Endothelial cell of umbilical vein (primary cell): ENCODE results near the gene PLAAT1. TPM values are rescaled to one million over a fixed set of nuclear protein-coding genes. Genes with fewer than 3 reads are reported as not detected.

ENCODE experiments used
- BruUV-seq: library from RNA; stranded (reverse); fragments of 400-500 nt; replicated peaks from 2 replicates; lab custom pipeline; 2021; lab: Mats Ljungman, UMichigan
- CTCF ChIA-PET: fragments of 300-600, 350-600 bp; sonication (Branson Sonifier 250); formaldehyde crosslinking; loops from one replicate; lab custom pipeline; 2021; ENCODE audit warnings: antibody characterized with exemption, inconsistent platforms; lab: Charles Lee
- POLR2A ChIA-PET: fragments of 300-600, 350-600 bp; sonication (Branson Sonifier 250); formaldehyde crosslinking; loops from one replicate; lab custom pipeline; 2021; ENCODE audit warnings: antibody characterized with exemption, inconsistent platforms; lab: Charles Lee
- DNase-seq: peaks from one replicate; pipeline ENCODE4 v3.0.0-alpha.2; 2011; ENCODE audit warnings: low read depth, low spot score
- FAIRE-seq: peaks from 2 replicates; lab custom pipeline; 2011; peaks lifted over from hg19 to GRCh38; lab: Jason Lieb, UNC
- H2AFZ ChIP-seq: 2 replicates; pipeline ENCODE4 v1.6.0; 2012; ENCODE audit warnings: low read depth, low read length, control low read depth, inconsistent platforms
- H3K27ac ChIP-seq: 2 replicates; pipeline ENCODE4 v1.5.1; 2011; ENCODE audit warnings: low read depth, mild to moderate bottlenecking, control low read depth, low read length, moderate library complexity; ENCODE audit not compliant: insufficient read depth
- H3K27me3 ChIP-seq, 2 experiments: 2 replicates each; pipeline versions ENCODE4 v1.6.0 to v1.6.1; 2011; ENCODE audit warnings: low read length in 2 of 2, mixed read lengths in 1 of 2; ENCODE audit not compliant: control insufficient read depth in 2 of 2, insufficient read depth in 2 of 2
- H3K36me3 ChIP-seq, 2 experiments: 2 replicates in 1 of 2; 3 replicates in 1 of 2; pipeline ENCODE4 v1.5.1; 2011; ENCODE audit warnings: low read length in 2 of 2, mild to moderate bottlenecking in 1 of 2, moderate library complexity in 1 of 2; ENCODE audit not compliant: control insufficient read depth in 2 of 2, insufficient read depth in 2 of 2; ENCODE audit errors: extremely low read depth in 1 of 2
- H3K4me1 ChIP-seq: 3 replicates; pipeline ENCODE4 v1.5.1; 2011; ENCODE audit warnings: mild to moderate bottlenecking, low read length; ENCODE audit not compliant: control insufficient read depth, insufficient read depth; ENCODE audit errors: extremely low read depth
- H3K4me2 ChIP-seq: 2 replicates; pipeline ENCODE4 v1.6.1; 2011; ENCODE audit warnings: low read length, control low read depth, mixed read lengths; ENCODE audit not compliant: insufficient read depth
- H3K4me3 ChIP-seq, 3 experiments: fragments of 200-600 bp in 1 of 3; sonication (generic), shearing (Covaris generic) in 1 of 3; replicated peaks in 1 of 3; 2 replicates each; pipeline ENCODE4 v1.5.1; 2011 to 2016; ENCODE audit warnings: control low read depth in 3 of 3, low read length in 3 of 3, mild to moderate bottlenecking in 2 of 3, inconsistent platforms in 1 of 3, low read depth in 1 of 3, moderate library complexity in 1 of 3; ENCODE audit not compliant: insufficient read depth in 1 of 3
- H3K79me2 ChIP-seq: 2 replicates; pipeline ENCODE4 v1.6.0; 2012; ENCODE audit warnings: low read length, inconsistent platforms; ENCODE audit not compliant: control insufficient read depth, insufficient read depth
- H3K9ac ChIP-seq: replicated peaks from 2 replicates; pipeline ENCODE3; 2011; ENCODE audit warnings: low read length, control low read depth; ENCODE audit not compliant: insufficient read depth; ENCODE audit errors: extremely low read depth
- H3K9me1 ChIP-seq: replicated peaks from 3 replicates; pipeline ENCODE4 v1.6.0; 2011; ENCODE audit warnings: mild to moderate bottlenecking, low read length; ENCODE audit not compliant: control insufficient read depth, insufficient read depth; ENCODE audit errors: extremely low read depth
- H3K9me3 ChIP-seq: replicated peaks from 2 replicates; pipeline ENCODE4 v1.5.1; 2012; ENCODE audit warnings: low read length, inconsistent platforms; ENCODE audit not compliant: control insufficient read depth, insufficient read depth
- H4K20me1 ChIP-seq: replicated peaks from 2 replicates; pipeline ENCODE3; 2011; ENCODE audit warnings: mild to moderate bottlenecking, low read length; ENCODE audit not compliant: control insufficient read depth, insufficient read depth; ENCODE audit errors: extremely low read depth
- EZH2 ChIP-seq: IDR thresholded peaks from 2 replicates; pipeline ENCODE4 v1.6.1; 2012; ENCODE audit warnings: borderline replicate concordance, low read depth, mild to moderate bottlenecking, moderate library complexity, low read length, inconsistent platforms; ENCODE audit not compliant: severe bottlenecking
- GATA2 ChIP-seq: IDR thresholded peaks from 2 replicates; pipeline ENCODE4 v1.7.0; 2011; ENCODE audit warnings: low read depth, mild to moderate bottlenecking, moderate library complexity, mixed read lengths, low read length; ENCODE audit not compliant: insufficient read length, insufficient read depth
- JUN ChIP-seq: IDR thresholded peaks from 2 replicates; pipeline ENCODE4 v1.6.1; 2011; ENCODE audit warnings: borderline replicate concordance, low read depth; ENCODE audit not compliant: insufficient read length, insufficient read depth
- MYC ChIP-seq: IDR thresholded peaks from one replicate; pipeline ENCODE4 v1.6.1; 2011; ENCODE audit warnings: mild to moderate bottlenecking, low read depth, low read length
- POLR2A ChIP-seq: IDR thresholded peaks from 2 replicates; pipeline ENCODE4 v1.6.1; 2012; ENCODE audit warnings: low read depth, mild to moderate bottlenecking, control low read depth, low read length
- POLR2AphosphoS5 ChIP-seq: IDR thresholded peaks from 2 replicates; pipeline ENCODE4 v1.6.1; 2012; ENCODE audit warnings: low read depth, mild to moderate bottlenecking, control low read depth, low read length, moderate library complexity; ENCODE audit not compliant: insufficient read depth
- dilution Hi-C: fragments of 300-500 bp; cut with MboI; formaldehyde crosslinking; loops from one replicate; pipeline ENCODE4 v1.15.0; 2019; ENCODE audit warnings: low sequenced_read_pairs; ENCODE audit not compliant: extremely low pct_ligation_motif_present
- intact Hi-C: fragments of 100-400 bp; cut with micrococcal nuclease; formaldehyde crosslinking; loops from one replicate; pipeline ENCODE4 v1.10.0; 2022
- polyA plus RNA-seq, 4 experiments: library from polyadenylated mRNA; depleted of rRNA in 3 of 4; stranded (reverse) in 3 of 4; unstranded in 1 of 4; fragments of >200 nt; gene quantifications; 2 replicates each; pipeline versions ENCODE4 v1.2.1 to v1.2.3, GENCODE V29; 2011 to 2012; ENCODE audit warnings: missing spikeins in 1 of 4
- total RNA-seq: library from RNA; stranded (reverse); gene quantifications from 2 replicates; pipeline ENCODE4 v1.2.3, GENCODE V29; 2021
- TF ChIP-seq, protein P1 (sequence below): IDR thresholded peaks from 2 replicates; pipeline ENCODE4 v1.6.1; 2011; ENCODE audit not compliant: insufficient read depth, insufficient read length
- TF ChIP-seq, protein P2 (sequence below), 2 donors: IDR thresholded peaks; 1 replicate in 1 of 2; 2 replicates in 1 of 2; pipeline ENCODE4 v1.5.1; 2011; ENCODE audit warnings: low read length in 2 of 2, mild to moderate bottlenecking in 2 of 2, moderate library complexity in 2 of 2, control low read depth in 1 of 2, inconsistent platforms in 1 of 2, low read depth in 1 of 2; ENCODE audit not compliant: insufficient read depth in 1 of 2; ENCODE audit errors: extremely low read depth in 1 of 2

PLAAT1 gene
- total and polyA plus RNA-seq, 2 donors (not counting 3 experiments of a cell fraction or from before 2014, with no cell fraction given), result 0.58 to 0.75 TPM

DNA sequence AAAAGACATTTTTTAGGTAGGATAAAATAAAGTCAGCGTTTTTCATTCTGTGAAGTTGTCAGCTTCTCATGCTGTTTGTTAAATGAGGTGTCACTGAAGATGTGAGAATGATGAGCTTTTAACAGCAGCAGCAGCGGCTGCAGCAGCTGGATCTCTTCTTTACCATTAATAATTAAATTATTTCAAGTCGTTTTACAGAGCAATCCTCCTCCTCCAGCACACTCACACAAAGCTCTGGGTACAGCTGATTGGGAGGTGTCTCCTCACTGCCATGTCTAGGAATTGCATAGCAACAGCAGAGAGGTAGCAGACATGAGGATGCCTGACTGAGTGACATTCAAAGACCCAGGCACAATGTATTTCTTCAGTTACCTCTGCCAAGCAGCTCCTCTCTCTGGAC lies 46.7 kb upstream of the PLAAT1 start:
- dilution Hi-C loops, result no loop called here
- H3K27me3 ChIP-seq, result peaks cover 0 to 7% of the 10 kb centered on the region in 2 experiments
- H4K20me1 ChIP-seq, result no peaks in the 10 kb centered on the region
- CTCF ChIA-PET, result interaction anchor here (1.2 to 2.3 kb wide), 3 partner anchors 13 to 381 kb away, joined by 3 to 8 read pairs (median 4); no protein-coding TSS in a partner anchor
- no peaks in the 10 kb centered on the region for H3K4me1 ChIP-seq
- BruUV-seq, result no TSS peak
- no peak overlapping the region for H3K27ac ChIP-seq
- no peak overlapping the region for H3K9ac ChIP-seq
- no peak overlapping the region for H3K4me3 ChIP-seq
- TF ChIP-seq MYC, result no peak
- no peak for TF ChIP-seq POLR2AphosphoS5
- TF ChIP-seq, protein P1, sequence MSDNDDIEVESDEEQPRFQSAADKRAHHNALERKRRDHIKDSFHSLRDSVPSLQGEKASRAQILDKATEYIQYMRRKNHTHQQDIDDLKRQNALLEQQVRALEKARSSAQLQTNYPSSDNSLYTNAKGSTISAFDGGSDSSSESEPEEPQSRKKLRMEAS, result no peak
- TF ChIP-seq, protein P2, sequence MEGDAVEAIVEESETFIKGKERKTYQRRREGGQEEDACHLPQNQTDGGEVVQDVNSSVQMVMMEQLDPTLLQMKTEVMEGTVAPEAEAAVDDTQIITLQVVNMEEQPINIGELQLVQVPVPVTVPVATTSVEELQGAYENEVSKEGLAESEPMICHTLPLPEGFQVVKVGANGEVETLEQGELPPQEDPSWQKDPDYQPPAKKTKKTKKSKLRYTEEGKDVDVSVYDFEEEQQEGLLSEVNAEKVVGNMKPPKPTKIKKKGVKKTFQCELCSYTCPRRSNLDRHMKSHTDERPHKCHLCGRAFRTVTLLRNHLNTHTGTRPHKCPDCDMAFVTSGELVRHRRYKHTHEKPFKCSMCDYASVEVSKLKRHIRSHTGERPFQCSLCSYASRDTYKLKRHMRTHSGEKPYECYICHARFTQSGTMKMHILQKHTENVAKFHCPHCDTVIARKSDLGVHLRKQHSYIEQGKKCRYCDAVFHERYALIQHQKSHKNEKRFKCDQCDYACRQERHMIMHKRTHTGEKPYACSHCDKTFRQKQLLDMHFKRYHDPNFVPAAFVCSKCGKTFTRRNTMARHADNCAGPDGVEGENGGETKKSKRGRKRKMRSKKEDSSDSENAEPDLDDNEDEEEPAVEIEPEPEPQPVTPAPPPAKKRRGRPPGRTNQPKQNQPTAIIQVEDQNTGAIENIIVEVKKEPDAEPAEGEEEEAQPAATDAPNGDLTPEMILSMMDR (IDR thresholded peaks at IDR 0.05; ENCODE audit: extremely low read depth in 1 of 2, insufficient read depth in 1 of 2, low read depth in 1 of 2, low read length in 2 of 2), result no peak
- no peak for TF ChIP-seq GATA2
- TF ChIP-seq POLR2A, result no peak
- no peak for TF ChIP-seq EZH2
- TF ChIP-seq JUN, result no peak
- H3K36me3 ChIP-seq, result no peaks in the 10 kb centered on the region
- H3K9me3 ChIP-seq, result no peaks in the 10 kb centered on the region
- H3K79me2 ChIP-seq, result no peaks in the 10 kb centered on the region
- FAIRE-seq, result no peak
- intact Hi-C loops, result no loop called here
- H3K9me1 ChIP-seq, result no peaks in the 10 kb centered on the region
- POLR2A ChIA-PET, result no interaction called here
- no peak for DNase-seq
- no peak overlapping the region for H2AFZ ChIP-seq
- no peak overlapping the region for H3K4me2 ChIP-seq
